DMS114 treated with DMSO at 0.1 percent for 48 hours (cell line): Measurements from ENCODE around the gene NUP210.

Experiments used
- DNase-seq: peaks from one replicate; lab custom pipeline; 2025; ENCODE audit not compliant: unreplicated experiment; lab: John Stamatoyannopoulos, UW

NUP210 gene

DNA sequence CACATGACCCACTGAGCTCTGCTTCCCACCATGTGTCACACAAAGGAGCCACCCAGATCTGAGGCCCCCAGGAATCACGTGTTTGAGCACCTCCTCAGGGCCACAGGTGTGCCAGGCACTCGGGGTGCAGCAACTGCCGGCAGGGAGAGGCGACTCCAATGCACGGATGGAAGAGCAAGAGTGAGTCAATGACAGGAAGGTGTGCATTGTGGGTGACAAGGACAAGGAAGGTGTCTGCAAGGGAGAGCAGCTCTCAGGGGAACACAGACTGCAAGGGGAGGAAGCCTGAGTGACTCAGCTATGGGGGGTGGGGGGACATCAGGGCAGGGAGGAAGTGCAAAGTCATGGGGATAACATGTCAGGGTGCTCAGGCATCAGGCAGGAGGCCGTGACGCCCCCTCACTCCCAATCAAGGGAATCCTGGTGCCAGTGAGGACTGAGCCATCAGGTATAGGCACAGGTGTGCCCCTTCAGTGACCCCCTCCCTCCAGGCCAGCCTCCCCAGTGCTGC lies 67.4 kb downstream of the NUP210 start:
- DNase-seq, result no peak

DNA sequence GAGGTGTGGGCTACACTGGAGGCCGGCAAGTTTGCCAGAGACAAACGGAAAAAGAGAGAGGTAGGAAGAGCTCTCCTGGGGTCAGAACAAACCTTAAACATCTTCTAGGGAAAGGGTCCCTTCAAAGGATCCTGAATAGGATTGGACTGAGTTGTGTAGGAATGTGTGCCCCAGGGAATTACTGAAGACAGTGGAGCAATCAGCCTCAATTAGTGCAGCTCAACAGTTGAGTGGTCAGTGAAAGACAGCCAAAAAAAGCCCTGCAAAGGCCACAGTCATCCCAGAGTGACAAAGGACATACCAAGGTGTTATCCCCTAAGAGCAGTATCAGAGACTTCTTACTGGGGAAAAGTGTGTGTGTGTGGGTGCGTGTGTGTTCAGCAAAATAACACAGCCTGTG lies 70.3 kb downstream of the NUP210 start:
- no peak for DNase-seq

GRCh38 chr3:13348661-13349396 lies 71.3 kb downstream of the NUP210 start:
- DNase-seq, result no peak

GRCh38 chr3:13348100-13348499 lies 72.0 kb downstream of the NUP210 start:
- no peak for DNase-seq

- no peak for DNase-seq
Observed at GRCh38 chr3:13347390-13347950, 72.7 kb downstream of the NUP210 start.

- DNase-seq, result no peak
Observed at GRCh38 chr3:13346481-13347389, 73.4 kb downstream of the NUP210 start.

- DNase-seq, result no peak
Observed at GRCh38 chr3:13345772-13346171, 74.3 kb downstream of the NUP210 start.

DNA sequence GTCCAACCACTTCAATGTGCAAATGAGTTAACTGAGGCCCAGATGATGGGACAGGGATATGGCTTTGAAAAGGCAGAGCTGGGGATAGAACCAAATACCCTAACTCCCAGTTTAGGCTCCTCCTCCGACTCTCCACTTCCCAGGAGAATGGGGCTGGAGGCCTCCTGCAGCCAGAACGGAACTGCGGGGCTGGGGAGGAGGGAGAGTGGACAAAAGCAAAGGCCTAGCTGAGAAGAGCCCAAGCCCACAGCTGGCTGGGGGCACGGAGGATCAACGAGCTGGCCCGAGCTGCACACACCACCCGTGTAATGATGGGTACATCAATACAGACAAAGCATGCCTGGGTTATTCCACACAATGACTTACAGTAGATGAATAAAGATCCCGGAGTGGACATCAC lies 74.8 kb downstream of the NUP210 start:
- DNase-seq, result no peak

- no peak for DNase-seq
Observed at GRCh38 chr3:13344663-13345062, 75.5 kb downstream of the NUP210 start.

DNA sequence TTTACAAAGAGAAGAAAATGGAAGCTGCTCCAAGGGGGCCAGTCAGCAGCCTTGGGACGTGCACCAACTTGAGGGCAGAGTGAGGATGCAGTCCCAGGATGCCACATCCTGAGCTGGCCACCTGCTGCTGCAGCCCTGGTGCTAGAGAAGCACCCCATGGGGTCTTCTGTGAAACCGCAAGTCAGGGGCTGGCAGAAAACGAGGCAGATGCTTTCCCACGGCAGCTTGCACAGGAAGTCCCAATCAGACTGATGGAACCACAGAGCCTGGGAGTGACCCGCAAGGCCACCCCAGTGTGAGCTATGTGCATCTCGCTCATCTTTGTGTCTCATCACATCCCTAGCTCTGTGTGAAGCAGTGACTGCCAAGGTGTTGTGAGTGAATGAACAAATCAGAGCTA lies 76.5 kb downstream of the NUP210 start:
- DNase-seq, result no peak

- no peak for DNase-seq
Observed at GRCh38 chr3:13341229-13341905, 78.8 kb downstream of the NUP210 start.

- no peak for DNase-seq
Observed at GRCh38 chr3:13339833-13340232, 80.3 kb downstream of the NUP210 start.

DNA sequence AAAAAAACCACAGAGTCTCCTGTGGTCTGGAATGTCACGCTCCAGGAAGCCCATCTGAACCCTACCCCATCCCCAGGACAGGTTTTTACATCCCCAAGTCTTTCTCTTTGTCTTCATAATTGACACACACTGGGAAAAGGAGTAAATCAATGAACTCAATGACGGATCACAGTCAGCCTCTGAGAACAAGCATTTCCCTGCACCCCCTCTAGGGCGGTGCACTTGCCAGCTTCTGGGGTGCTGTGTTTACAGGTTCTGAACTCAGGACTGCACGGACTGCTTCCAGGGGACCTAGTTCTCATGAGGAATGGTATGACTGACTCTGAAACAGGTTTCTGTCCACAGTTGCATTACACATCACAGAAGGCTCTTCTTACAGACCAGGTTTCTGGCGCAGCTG lies 81.1 kb downstream of the NUP210 start:
- DNase-seq, result no peak

- DNase-seq, result no peak
Observed at GRCh38 chr3:13338231-13338630, 81.9 kb downstream of the NUP210 start.

- no peak for DNase-seq
Observed at GRCh38 chr3:13336592-13336991, 83.5 kb downstream of the NUP210 start.

- DNase-seq, result no peak
Observed at GRCh38 chr3:13335503-13335902, 84.6 kb downstream of the NUP210 start.

GRCh38 chr3:13335059-13335458 lies 85.1 kb downstream of the NUP210 start:
- no peak for DNase-seq

- no peak for DNase-seq
Observed at GRCh38 chr3:13333236-13333897, 86.8 kb downstream of the NUP210 start.

DNA sequence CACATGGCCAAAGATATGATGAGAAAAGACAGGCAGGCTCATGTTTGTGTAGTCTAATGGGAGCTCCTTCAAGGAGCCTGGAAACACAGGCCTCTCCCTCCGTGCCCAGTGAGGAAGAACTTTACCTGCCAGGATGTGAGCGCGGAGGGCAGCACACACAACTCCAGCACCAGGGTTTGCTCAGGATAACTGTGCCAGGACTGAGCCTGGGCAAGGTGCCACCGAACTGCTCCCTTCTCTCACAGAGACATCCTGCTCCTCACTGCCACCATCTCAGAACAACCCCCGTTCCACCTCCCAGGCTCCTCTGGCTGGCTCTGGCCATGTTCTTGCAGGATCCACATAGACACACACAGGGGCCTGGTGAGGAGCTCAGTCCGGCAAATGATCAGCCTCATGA lies 87.4 kb downstream of the NUP210 start:
- no peak for DNase-seq

DNA sequence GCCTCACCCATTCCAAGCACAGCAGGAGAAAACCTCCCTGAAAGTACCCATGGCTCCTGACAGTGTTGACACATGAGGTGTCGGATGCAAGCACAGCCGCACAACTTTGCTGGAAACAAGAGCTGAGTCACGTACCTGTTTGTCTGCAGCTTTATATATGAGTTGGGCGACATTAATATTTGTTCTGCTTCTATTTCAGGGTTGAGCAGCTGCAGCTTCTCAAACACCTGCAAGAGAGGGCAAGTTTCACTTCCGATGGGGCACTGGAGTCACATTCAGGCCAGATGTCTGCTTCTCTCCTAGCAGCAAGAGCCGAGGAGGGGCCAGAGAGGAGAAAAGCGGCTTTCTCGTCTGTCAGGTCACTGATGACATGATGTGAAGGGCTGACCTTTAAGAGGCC lies 88.0 kb downstream of the NUP210 start:
- DNase-seq, result no peak

DNA sequence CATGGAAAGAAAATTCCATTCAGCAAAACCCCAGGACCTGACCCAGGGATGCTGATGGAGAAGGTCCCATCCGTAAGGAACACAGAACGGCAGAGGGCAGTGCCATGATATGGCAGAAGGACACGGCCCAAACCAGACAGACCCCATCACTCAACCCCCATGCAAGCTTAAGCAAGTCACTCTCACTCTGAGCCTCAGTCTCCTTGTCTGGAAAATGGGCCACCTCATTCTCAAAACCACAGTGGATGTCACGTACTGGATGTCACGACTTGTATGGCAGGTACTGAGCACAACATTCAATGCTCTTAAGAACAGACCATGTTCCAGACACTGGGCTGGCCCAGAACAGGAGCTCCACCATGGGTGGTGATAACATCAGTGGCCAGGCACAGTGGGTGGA lies 90.4 kb downstream of the NUP210 start:
- DNase-seq, result no peak
